GM10266 (cell line): ENCODE results near the gene CLCN2.
A peak's percentile ranks its signal among the peaks of the same experiment; 100 is the strongest.

Experiments
- DNase-seq: peaks from one replicate; pipeline ENCODE4 v3.0.0; 2012; ENCODE audit errors: extremely low spot score
- TF ChIP-seq, protein P1 (sequence below): IDR thresholded peaks from 2 replicates; pipeline ENCODE4 v1.5.1; 2012; ENCODE audit warnings: mild to moderate bottlenecking, low read depth; ENCODE audit not compliant: control insufficient read depth, insufficient read depth; ENCODE audit errors: missing control alignments

Gene CLCN2

DNA sequence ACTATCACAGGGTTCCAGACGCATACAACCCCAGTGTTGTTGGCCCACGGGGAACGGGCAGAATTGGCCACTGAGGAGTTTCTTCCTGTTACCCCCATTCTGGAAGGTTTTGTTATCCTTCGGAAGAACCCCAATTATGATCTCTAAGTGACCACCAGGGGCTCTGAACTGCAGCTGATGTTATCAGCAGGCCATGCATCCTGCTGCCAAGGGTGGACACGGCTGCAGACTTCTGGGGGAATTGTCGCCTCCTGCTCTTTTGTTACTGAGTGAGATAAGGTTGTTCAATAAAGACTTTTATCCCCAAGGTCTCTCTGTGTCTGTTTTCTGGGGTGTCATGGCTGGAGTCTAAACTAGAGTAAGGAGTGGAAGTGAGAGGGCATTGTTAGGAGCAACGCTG, 52.7 kb downstream of the CLCN2 start:
- DNase-seq = no peak
- TF ChIP-seq, protein P1, sequence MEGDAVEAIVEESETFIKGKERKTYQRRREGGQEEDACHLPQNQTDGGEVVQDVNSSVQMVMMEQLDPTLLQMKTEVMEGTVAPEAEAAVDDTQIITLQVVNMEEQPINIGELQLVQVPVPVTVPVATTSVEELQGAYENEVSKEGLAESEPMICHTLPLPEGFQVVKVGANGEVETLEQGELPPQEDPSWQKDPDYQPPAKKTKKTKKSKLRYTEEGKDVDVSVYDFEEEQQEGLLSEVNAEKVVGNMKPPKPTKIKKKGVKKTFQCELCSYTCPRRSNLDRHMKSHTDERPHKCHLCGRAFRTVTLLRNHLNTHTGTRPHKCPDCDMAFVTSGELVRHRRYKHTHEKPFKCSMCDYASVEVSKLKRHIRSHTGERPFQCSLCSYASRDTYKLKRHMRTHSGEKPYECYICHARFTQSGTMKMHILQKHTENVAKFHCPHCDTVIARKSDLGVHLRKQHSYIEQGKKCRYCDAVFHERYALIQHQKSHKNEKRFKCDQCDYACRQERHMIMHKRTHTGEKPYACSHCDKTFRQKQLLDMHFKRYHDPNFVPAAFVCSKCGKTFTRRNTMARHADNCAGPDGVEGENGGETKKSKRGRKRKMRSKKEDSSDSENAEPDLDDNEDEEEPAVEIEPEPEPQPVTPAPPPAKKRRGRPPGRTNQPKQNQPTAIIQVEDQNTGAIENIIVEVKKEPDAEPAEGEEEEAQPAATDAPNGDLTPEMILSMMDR = no peak

DNA sequence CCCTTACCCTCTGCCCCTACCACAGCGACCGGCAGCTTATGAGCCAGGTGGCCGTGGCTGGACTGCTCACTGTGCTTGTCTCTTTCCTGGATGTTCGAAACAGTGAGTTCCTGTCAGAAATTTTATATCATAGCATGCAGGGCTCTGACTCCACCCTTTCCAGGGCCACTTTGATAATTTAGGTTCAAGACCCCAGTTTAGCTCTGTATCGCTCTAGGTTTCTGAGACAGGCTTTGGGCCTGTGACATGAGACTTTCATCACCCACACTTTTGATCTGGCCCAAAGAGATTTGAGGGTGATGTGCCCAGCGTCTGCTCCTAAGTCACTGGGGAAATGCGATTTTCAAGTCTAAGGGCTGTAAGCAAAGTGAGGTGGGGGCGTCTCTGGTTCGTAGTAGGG, 53.5 kb downstream of the CLCN2 start:
- TF ChIP-seq, protein P1 = no peak

DNA sequence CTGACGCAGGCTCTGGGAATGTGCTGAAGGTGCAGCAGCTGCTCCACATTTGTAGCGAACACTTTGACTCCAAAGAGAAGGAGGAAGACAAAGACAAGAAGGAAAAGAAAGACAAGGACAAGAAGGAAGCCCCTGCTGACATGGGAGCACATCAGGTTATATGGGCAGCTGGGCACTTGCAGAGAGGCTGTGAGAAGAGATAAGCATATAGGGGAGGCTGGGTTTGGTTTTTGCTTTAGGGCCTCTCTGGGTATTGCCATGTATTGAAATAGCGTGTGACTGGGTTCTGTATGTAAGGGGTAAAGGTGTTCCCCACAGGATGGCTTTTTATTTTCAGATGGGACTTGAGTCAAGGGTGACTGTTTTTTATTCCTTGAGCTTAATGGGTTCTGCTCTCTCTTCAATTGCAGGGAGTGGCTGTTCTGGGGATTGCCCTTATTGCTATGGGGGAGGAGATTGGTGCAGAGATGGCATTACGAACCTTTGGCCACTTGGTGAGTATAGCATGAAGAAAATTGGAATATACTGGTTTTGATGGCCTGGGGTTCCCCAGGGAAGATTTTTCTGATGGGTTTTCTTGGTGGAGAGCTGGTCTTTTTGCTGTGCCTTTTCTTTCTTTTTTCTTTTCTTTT, 54.9 kb downstream of the CLCN2 start:
- DNase-seq = no peak
- TF ChIP-seq, protein P1 = no peak

More for the DNA sequence above, 53.5 kb downstream of the CLCN2 start:
- DNase-seq = no peak

DNA sequence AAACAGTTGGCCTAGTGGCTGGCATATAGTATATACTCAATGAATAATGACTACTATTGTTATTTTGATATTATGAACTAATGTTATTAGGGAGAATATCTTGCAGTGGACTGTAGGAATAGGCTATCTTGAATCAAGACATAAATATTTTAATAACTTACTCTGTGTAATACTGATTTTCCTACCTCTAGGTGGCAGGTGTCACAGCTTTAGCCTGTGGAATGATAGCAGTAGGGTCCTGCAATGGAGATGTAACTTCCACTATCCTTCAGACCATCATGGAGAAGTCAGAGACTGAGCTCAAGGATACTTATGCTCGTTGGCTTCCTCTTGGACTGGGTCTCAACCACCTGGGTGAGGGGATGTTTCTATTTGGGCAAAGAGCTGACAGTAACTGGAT, 55.8 kb downstream of the CLCN2 start:
- TF ChIP-seq, protein P1 = peak; percentile 30
- no peak for DNase-seq

DNA sequence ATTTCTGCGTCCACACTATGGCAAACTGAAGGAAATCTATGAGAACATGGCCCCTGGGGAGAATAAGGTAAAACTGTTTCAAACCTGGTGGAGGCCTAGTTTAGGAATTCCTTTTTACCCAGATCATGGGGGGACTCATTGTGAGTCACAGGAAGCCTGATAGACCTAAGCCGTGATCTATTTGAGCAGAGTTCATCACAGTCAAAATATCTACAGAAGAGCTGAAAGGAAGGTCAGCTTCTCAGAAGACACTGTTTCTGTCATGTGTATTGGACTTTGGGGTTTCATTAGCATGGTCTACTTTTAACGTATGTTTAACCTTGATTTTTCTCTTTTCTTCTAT, 61.1 kb downstream of the CLCN2 start:
- TF ChIP-seq, protein P1 = no peak
- DNase-seq = no peak

DNA sequence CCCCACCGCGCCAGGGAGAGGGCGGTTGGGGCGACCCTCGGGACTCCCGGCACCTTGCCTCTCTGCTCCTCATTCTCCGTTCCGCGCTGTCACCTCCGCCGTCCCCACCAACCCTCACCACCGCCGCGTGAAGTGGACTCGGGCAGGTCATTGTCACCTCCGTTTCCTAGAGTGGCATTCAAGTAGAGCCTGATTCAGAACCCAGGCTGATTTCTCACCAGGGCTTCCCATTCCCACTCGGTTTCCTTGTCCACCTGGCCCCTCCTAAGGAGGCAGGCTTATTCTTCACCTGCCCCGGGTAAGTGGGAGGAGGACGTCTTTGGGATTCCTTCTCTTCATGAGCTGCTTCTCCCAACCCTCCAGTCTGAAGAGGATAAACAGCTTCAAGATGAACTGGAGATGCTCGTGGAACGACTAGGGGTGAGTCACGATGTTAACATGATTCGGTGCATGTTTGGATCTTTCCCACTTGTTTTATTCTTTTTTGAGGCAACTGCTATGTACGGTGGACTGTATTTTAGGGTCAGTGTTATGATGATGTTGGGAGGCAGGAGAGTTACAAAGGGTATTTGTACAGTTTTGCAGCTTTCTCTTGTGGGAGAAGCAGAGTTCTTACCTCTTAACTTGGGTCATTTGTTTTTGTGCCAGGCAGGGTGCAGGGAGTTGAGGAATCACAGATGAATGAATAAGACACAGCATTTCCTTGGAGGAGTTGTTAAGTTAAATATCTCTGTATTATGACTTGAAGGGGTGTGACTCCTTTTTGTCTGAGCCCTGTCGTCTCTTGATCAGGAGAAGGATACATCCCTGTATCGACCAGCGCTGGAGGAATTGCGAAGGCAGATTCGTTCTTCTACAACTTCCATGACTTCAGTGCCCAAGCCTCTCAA, 61.7 kb downstream of the CLCN2 start:
- DNase-seq = no peak
- TF ChIP-seq, protein P1 = no peak
